Measurements from ENCODE around the gene KLHL10. TPM values are rescaled to one million over a fixed set of nuclear protein-coding genes. Genes with fewer than 3 reads are reported as not detected.

Gene KLHL10
- total and polyA plus RNA-seq, 9 of the 15 experiments (the other 6 are each of a cell fraction or from before 2014, with no cell fraction given): 0.06 to 0.56 (median 0.12) TPM; not detected in 5

- no peak for TF ChIP-seq FOXP1 (CRISPR knock-in tag; IDR thresholded peaks at IDR 0.05)
- no peak for TF ChIP-seq GABPA (tag; conservative IDR thresholded peaks at IDR 0.05; ENCODE audit: low read depth)
- TF ChIP-seq, protein P1, sequence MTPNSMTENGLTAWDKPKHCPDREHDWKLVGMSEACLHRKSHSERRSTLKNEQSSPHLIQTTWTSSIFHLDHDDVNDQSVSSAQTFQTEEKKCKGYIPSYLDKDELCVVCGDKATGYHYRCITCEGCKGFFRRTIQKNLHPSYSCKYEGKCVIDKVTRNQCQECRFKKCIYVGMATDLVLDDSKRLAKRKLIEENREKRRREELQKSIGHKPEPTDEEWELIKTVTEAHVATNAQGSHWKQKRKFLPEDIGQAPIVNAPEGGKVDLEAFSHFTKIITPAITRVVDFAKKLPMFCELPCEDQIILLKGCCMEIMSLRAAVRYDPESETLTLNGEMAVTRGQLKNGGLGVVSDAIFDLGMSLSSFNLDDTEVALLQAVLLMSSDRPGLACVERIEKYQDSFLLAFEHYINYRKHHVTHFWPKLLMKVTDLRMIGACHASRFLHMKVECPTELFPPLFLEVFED (CRISPR knock-in tag; conservative IDR thresholded peaks at IDR 0.05): no peak
- TF ChIP-seq POLR2AphosphoS2 (IDR thresholded peaks at IDR 0.05; ENCODE audit: low read length): no peak
- no peak for TF ChIP-seq RBM17 (IDR thresholded peaks at IDR 0.05; ENCODE audit: borderline replicate concordance, low read depth, low read length)
- TF ChIP-seq YY1 (IDR thresholded peaks at IDR 0.05; ENCODE audit: borderline replicate concordance in 1 of 3, control insufficient read depth in 1 of 3, extremely low read depth in 1 of 3, insufficient read depth in 3 of 3, insufficient read length in 1 of 3, insufficient replicate concordance in 2 of 3, low read depth in 1 of 3, low read length in 2 of 3): peak in 1 of 3 experiments; percentile 22
- no peak for TF ChIP-seq ZC3H8 (IDR thresholded peaks at IDR 0.05)
- no peak for TF ChIP-seq ZNF311 (CRISPR knock-in tag; IDR thresholded peaks at IDR 0.05)
- TF ChIP-seq SAP30 (IDR thresholded peaks at IDR 0.05; ENCODE audit: borderline replicate concordance, insufficient read depth, low read depth, low read length, poor library complexity, severe bottlenecking): no peak
- no peak for TF ChIP-seq GATA2 (CRISPR knock-in tag; IDR thresholded peaks at IDR 0.05)
- peak; percentile 62 for TF ChIP-seq RBBP5 (IDR thresholded peaks at IDR 0.05; ENCODE audit: borderline replicate concordance, insufficient read depth, low read length, poor library complexity, severe bottlenecking)
- TF ChIP-seq CBFA2T2 (conservative IDR thresholded peaks at IDR 0.05): no peak
- TF ChIP-seq ZNF740 (CRISPR knock-in tag; IDR thresholded peaks at IDR 0.05): no peak
- TF ChIP-seq ZNF740 (tag; IDR thresholded peaks at IDR 0.05): no peak
- TF ChIP-seq, protein P2, sequence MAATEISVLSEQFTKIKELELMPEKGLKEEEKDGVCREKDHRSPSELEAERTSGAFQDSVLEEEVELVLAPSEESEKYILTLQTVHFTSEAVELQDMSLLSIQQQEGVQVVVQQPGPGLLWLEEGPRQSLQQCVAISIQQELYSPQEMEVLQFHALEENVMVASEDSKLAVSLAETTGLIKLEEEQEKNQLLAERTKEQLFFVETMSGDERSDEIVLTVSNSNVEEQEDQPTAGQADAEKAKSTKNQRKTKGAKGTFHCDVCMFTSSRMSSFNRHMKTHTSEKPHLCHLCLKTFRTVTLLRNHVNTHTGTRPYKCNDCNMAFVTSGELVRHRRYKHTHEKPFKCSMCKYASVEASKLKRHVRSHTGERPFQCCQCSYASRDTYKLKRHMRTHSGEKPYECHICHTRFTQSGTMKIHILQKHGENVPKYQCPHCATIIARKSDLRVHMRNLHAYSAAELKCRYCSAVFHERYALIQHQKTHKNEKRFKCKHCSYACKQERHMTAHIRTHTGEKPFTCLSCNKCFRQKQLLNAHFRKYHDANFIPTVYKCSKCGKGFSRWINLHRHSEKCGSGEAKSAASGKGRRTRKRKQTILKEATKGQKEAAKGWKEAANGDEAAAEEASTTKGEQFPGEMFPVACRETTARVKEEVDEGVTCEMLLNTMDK (IDR thresholded peaks at IDR 0.05; ENCODE audit: borderline replicate concordance, insufficient read depth, low read depth, low read length, poor library complexity, severe bottlenecking): no peak
- no peak for TF ChIP-seq DMBX1 (CRISPR knock-in tag; IDR thresholded peaks at IDR 0.05; ENCODE audit: borderline replicate concordance)
- TF ChIP-seq ZNF143 (CRISPR knock-in tag; IDR thresholded peaks at IDR 0.05): no peak
- TF ChIP-seq SMARCE1 (IDR thresholded peaks at IDR 0.05): no peak
- TF ChIP-seq PREB (CRISPR knock-in tag; IDR thresholded peaks at IDR 0.05): no peak
- TF ChIP-seq STAT5B (CRISPR knock-in tag; IDR thresholded peaks at IDR 0.05): no peak
- TF ChIP-seq PTBP1 (IDR thresholded peaks at IDR 0.05; ENCODE audit: low read depth, low read length): no peak
- no peak for TF ChIP-seq CBX5 (IDR thresholded peaks at IDR 0.05; ENCODE audit: borderline replicate concordance, low read depth)
These were observed 25.9 kb upstream of the KLHL10 start, which contains the start of gene P3H4 (continued) for GRCh38 chr17:41811549-41812380.

Data from K562 (cell line).